GM18909 (cell line): ENCODE measurements around the gene CNOT2.
A peak's percentile ranks its signal among the peaks of the same experiment; 100 is the strongest.

ENCODE experiments used
- ATAC-seq: cut with Tn5 transposase; IDR thresholded peaks from one replicate; pipeline ENCODE4 v1.9.1; 2021; ENCODE audit warnings: mild to moderate bottlenecking; ENCODE audit not compliant: unreplicated experiment, poor library complexity

CNOT2 gene, protein sequence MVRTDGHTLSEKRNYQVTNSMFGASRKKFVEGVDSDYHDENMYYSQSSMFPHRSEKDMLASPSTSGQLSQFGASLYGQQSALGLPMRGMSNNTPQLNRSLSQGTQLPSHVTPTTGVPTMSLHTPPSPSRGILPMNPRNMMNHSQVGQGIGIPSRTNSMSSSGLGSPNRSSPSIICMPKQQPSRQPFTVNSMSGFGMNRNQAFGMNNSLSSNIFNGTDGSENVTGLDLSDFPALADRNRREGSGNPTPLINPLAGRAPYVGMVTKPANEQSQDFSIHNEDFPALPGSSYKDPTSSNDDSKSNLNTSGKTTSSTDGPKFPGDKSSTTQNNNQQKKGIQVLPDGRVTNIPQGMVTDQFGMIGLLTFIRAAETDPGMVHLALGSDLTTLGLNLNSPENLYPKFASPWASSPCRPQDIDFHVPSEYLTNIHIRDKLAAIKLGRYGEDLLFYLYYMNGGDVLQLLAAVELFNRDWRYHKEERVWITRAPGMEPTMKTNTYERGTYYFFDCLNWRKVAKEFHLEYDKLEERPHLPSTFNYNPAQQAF

DNA sequence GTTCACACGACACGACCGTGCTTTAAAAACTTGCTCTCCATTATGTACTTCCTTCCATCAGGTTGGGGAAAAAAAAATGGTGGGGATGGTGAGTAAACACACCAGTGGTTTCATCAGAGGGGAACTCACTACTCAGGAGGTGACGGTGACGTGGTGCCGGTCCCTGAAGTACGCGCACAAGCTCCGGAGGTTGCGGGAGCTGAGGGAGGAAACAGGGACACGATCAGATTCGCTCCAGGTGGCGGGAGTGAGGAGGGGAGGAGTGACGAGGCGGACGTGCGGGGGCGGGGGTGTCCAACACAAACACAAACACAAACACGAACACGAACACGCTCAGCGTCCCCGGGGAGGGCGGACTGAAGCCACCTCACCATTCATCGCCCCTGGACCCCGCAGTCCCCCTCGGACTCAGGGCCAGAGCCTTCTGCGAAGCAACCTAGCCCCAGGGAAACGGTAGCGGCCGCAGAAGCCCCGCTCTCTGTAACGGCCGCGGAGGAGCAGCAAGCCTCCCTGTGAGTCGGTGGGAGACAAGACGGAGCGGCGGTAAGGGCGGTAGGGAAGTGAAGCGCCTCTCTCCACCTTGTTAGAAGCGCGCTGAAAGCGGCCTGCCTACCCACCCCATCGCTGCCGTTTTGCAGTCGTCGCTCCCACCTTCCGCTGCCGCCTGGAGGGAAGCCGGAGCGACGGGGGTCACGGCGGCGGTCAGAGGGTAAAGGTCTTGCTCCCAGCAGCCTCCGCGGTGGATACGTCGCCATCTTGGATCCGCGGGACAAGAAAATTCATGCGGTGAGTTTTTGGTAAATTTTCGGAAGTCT, at the start of gene CNOT2:
Gene CNOT2, plus strand, starts transcription at position 739 of the 815 bp plus-strand sequence. CDS start 34,794 bp downstream, outside the sequence.
- peak; percentile 82 for ATAC-seq

DNA sequence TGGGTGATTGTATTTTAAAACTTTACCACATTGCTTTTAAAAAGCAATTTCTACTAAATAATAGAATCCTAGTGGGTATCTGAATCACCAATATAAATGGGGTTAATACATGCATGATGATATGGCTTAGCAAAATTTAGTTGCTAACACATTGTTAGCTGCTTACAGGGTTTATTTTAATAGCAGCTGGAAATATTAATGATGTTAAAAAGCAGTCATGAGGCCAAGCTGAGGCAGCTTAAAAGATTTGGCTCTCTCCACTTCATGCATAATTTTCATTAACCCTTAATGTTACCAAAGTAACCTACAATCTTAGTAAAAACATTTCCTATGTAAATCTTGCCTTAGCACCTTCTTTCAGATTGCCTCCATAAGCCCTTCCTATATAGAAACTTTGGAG, 49.2 kb upstream of the CNOT2 start:
- no peak for ATAC-seq

DNA sequence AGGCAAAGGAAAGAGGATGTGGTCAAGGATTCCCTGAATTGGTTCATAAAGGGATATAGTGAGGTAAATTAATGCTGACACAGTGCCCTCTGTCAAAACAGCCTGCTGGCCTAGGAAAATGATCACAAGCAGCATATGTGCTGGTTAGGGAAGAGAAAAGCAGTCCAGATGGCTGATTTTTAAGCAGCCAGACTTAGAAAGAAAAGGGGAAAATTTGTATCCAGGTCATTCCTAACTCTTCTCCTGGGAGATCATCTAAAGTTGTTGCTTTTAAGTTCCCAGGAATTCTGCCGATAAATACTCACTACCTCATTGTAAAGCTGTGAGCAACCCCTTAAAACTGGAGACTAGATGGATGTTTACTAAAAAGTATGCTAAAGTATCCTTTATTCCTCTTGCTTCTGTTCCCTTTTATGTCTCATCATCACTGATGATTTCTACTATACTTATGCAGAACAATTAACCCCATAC, 46.4 kb upstream of the CNOT2 start:
- ATAC-seq: no peak

DNA sequence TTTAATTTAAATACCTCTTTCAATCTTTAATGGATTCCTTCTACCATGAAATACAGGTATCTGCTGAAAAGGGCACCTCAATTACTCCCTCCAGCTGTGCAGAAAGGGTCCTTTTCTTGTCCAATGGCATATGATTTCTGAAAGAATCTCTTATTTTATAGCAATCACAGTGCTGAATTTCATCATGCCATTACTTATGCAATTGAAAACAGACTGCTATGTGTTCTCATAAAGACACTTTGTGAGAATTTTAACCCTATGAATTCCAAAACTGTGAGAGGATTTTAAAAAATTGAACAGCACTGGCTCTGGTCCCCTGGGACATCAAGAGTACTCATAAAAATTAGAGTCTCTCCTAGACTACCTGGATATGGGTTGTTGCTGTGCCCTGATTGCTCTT, 45.9 kb upstream of the CNOT2 start:
- no peak for ATAC-seq

DNA sequence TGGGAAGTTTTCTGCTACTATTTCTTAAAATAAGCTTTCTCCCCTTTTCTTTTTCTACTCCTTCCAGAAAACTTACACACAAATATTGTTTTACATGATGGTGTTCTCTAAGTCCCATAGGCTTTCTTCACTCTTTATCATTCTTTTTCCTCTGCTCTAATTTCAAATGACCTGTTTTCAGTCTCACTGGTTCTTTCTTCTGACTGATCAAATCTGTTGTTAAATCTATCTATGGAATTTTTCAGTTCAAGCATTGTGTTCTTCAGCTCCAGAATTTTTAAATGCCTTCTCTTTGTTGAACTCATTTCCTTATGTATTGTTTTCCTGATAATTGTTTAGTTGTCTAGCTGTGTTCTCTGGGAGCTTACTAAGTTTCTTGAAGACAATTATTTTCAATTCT, 29.5 kb upstream of the CNOT2 start:
- ATAC-seq: no peak

DNA sequence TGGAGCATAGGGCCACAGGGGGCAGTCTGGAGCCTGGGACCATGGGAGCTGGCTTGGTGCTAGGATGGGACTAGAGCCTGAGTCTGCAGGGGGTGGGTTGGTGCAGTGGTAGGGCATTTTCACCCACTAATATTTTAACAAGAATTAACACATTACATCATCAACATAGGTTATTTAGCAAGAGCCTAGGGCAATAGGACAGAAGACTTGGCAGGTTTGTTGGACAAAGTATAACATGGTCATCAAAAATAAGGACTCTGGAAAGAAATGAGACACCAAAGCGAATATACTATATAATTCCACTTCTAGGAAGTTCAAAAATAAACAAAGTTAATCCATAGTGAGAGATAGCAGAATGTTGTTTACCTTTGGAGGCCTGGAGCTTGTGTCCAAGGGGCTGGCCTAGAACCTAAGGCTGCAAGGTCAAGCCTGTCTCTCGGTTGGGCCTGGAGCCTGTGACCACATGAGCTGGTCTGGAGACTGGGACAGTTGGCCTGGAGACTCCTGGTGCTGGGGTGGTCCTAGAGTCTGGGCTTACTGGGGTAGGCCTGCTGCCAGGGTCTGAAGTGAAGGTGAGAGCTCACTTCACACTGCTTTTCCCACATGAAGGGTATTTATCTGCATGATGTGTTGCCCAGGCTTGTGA, 28.1 kb upstream of the CNOT2 start:
- ATAC-seq: no peak

DNA sequence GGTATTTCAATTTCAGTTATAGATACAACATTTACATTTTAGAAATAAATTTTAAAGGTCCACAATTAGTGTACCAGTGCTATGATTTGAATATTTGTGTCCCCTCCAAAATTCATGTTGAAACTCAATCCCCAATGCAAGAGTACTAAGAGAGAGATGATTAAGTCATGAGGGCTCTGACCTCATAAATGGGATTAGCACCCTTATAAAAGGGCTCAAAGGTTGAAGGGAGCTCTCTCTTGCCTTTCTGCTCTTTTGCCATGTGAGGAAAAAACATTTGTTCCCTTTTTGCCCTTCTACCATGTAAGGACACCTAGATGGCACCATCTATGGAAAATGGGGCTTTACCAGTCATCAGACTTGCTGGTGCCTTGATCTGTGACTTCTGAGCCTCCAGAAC, 25.8 kb upstream of the CNOT2 start:
- ATAC-seq: no peak

DNA sequence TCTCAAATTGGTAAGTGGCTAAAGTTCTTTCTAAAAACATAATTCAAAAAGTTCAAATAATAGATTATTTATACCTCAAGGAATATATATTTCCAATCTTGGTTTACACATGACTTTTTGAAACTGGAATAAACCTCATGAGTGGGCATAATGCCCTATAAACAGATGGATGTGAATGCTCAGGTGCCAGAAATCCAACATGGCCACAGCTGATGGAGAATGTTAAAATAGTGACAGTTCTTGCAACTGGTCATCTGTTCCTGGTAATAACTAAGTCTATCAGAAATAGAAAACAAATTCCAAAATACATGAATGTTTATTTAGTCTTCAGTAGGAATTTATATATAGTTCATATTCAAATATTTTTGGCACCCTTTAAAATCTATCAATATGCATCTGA, 21.6 kb upstream of the CNOT2 start:
- ATAC-seq: no peak

DNA sequence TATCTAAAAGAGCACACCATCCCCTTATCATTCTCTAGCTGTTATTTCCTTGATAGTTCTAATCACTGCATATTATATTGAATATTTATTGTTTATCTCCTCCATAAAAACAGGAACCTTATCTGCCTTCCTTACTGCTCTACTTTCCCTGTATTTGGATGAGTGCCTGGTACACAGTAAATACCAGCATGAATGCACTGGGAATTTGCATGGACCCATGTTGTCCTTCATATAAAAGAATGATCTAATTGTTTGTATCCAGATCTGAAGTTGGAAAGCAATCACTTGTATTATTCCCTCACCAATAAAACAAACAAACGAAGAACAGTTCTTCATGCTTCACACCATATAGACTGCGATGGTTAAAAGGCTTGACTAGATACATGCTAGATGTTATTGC, 15.3 kb upstream of the CNOT2 start:
- no peak for ATAC-seq

DNA sequence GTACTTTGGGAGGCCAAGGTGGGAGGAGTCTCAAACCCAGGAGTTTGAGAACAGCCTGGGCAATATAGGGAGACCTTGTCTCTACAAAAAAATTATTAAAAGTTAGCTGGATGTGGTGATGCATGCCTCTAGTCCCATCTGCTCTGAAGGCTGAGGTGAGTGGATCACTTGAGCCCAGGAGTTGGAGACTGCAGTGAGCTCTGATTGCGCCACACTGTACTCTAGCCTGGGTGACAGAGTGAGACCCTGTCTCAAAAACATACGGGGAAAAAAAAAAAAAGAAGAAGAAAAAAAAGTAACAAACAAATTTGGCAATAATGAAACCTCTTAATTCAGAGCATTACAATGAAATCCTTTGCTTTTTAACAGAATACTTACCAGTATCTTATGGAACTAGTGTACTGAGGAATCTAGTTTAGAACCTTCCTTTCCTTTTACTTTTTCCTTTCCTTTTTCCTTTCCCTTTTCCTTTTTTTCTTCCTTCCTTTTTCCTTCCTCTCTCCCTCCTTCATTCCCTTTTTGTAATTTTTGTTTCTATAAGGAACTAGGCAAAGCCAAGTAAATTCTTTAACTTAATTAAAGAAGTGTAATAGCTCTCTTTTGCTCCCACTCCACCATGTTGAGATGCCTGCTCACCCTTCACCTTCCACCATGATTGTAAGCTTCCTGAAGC, 12.2 kb upstream of the CNOT2 start:
- no peak for ATAC-seq

DNA sequence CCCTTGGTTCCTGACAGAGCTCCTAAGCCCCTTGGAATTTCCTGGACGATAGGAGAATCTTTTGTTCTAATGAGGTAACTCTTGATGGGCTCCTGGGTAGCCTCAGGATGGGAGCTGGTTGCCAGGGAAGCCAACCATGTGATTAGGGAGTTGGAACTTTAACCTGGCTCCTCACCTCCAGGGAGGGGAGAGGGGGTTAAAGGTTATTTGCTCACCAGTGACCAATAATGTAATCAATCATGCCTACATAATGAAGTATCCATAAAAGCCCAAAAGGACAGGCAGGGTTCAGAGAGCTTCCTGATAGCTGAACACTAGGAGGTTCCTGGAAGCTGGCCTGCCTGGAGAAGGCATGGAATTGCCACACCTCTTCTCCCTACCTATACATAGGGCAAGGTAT, 6.2 kb upstream of the CNOT2 start:
- ATAC-seq: no peak

DNA sequence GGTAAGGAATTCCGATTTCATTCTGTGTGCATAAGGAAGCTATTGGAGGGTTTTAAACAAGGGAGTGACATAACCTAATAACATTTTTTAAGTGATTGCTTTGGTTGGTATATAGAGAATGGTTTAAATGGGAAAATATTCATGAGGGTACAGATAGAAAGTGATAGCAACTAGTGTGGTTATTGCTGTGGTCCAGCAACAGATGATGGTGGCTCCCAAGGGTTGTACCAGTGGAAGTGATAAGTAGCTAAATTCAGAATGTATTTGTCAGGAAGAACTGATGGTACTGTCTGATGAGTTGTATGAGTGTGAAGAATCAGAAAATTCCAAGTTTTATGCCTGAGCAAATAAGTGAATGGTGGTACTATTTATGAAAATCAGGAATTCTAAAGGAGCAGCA, 2.6 kb upstream of the CNOT2 start:
- no peak for ATAC-seq

DNA sequence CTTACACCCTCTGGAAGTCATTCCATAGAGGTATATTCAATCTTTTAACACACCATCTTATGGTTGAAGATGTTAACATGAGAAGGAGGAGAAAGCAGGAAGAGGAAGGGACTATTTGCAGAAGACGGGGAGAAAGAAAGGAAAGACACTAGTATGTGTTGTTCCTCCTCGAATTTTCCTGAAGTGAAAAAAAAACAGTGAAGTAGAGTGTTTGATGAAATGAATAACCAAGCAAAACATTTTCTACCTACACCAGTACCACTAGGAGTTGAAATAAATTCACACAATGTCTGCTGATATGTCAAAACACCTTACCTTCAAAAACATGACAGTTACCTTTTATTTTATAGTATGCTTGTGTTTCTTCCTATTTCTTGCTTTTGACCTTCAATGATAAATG, 1.4 kb upstream of the CNOT2 start:
- ATAC-seq: no peak

DNA sequence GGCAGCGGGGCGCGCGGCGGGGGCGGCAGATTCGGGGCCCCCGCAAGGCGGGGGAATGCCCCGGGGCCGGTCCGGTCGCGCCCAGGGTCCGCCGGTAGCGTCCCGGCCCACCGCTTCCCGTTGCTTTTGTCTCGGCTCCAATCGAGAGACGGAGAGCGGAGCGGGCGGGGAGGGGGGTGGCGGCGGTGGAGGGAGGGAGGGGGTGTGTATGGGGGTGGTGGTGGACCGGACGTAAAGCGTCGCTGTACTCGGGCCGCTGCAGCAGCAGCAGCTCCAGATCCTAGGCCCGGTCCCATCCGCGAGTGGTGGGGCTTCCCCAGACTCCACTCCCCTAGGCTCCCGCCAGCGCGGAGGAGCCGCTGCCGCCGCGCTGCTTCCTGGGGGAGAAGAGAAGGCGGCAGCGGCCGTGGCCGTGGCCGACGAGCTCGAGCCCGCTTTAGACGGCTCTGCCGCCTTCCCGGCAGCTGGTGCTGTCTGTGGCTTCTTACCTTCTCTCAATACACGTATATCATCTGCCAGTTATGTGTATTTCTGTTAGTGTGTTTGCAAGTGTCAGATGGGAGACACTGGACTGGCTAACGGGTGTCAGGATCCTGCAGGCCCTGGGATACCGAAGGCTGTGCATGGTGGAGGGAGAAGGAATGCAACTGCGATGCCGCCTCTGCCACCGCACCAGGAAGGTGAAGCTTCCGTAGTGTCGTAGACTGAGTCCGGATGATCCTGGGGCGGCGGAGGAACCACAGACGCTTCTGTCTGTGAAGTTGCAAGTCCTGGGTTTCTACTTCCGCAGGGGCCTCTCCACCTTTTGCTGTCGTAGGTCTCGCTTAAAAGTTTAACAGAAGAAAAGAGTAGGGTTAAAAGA, 508 bp downstream of the CNOT2 start:
- peak; percentile 66 for ATAC-seq

DNA sequence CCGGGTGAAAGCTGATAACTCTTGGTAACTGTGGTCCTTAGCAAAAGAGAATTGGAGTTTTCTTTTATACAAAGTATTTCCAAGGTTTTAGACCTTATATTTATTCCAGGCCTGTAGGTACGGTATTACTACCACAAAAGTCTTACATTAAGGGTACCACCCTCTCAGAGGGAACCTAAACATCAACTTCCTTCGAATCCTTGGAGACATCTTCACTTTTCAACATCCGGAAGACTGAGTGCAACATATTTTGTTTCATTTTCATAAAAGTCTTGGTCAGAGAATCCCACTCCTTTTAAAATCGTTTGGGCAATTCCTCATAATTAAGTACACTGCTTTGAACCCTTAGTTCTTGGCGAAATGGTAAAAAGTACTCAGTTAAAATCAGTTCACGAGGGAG, 1.2 kb downstream of the CNOT2 start:
- ATAC-seq: no peak

DNA sequence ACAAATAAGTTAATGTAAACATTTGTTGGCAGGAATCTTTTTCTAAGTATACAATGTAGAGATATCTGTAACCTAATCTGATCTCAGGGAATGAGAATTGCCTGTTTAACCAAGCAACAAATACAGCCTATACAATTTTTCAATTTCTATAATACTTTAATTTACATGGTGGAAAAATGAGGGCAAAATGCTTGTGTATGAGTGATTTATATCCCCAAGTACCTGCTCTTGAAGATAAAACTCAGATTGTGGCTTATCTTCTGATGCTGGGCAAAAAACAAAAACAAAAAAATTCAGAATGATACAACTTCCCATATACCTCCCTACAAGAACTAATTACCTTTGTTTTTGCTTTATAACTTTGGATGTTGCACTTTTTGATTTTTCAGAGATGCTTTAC, 2.2 kb downstream of the CNOT2 start:
- ATAC-seq: no peak

DNA sequence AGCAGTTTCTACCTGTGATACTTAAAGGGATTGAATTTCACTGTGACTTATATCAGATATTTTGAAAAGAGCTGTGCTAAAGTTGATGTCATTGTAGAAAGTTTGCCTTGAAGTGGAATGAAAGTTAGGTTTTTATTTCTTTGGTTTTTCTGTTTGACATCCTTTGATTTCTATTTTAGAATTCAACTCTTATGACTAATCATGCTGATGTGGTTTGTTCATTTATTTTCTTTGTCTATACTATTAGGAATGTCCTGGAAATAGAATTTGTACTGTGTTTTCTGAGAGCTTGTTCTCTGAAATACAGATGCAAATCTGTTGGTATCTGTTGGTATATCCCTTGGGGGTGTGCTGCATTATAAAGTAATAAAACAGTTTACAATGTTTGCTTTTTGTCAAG, 3.3 kb downstream of the CNOT2 start:
- ATAC-seq: no peak

DNA sequence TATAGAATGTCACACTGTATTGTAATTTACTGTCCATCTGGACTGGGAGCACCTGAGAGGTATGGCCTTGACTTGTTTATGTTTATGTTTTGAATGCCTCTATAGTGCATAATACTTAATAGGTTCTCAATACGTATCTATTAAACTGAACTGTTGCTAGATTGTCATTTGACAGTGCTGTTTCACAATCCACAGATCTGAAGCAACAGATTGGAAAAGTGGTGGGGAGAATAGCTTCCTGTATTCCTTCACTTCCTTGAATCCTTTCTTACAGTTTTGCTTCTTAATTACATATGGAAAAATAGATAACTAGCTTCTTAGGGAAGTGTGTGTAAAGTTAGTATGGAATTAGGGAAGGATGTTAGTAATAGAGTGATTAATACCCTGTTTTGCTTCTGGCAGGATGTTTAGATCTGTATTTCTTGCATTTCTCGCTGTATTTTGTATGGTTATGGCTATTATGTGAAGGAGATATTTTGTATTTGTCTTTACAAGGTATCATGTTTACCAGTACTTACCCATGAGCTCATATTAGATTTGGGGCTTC, 4.5 kb downstream of the CNOT2 start:
- no peak for ATAC-seq

DNA sequence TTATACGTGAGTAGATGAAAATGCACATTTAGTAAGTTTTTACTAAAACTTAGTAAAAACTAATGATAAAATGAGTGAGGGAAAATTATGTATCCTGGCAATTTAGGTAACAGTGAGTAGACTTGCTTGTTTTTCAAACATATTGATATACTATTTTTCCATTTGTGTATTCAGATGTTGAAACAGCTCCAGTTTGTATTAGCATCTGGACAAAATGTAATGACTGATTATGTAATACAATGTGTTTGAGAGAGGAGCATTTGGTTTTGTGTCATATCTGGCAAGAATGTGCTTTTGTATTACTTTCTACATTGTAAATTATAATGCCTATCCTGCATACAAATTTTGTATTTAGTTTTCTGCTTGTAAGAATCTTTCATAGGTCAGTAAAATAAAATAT, 5.6 kb downstream of the CNOT2 start:
- ATAC-seq: no peak
